Stomach (tissue), 9 donors: ENCODE measurements around the gene HOXC12. TPM values are rescaled to one million over a fixed set of nuclear protein-coding genes. Genes with fewer than 3 reads are reported as not detected.

Experiments used
- DNase-seq, 2 donors: peaks; one replicate each; pipeline versions ENCODE4 v3.0.0 to v3.0.0-alpha.2; 2013 to 2019
- H3K27ac ChIP-seq, 5 donors: fragments of 200-600 bp in 4 of 5; sonication (generic) in 4 of 5; one replicate each; pipeline ENCODE4 v1.5.1; 2013 to 2019; ENCODE audit warnings: mild to moderate bottlenecking in 1 of 5, moderate library complexity in 1 of 5
- H3K27me3 ChIP-seq, 3 donors: fragments of 200-600 bp; sonication (generic); one replicate each; pipeline ENCODE4 v1.5.1; 2017 to 2019; ENCODE audit warnings: mixed run types in 1 of 3
- H3K36me3 ChIP-seq, 4 donors: fragments of 200-600 bp; sonication (generic); 1 replicate in 3 of 4; 2 replicates in 1 of 4; pipeline ENCODE4 v1.5.1; 2016 to 2019
- H3K4me1 ChIP-seq, 4 donors: fragments of 200-600 bp; sonication (generic); one replicate each; pipeline ENCODE4 v1.5.1; 2016 to 2019
- H3K4me3 ChIP-seq, 4 donors: fragments of 200-600 bp; sonication (generic) in 3 of 4; one replicate each; pipeline ENCODE4 v1.5.1; 2016 to 2019; ENCODE audit warnings: mild to moderate bottlenecking in 1 of 4
- H3K9me3 ChIP-seq, 4 donors: fragments of 200-600 bp; sonication (generic); one replicate each; pipeline ENCODE4 v1.5.1; 2016 to 2019
- EP300 ChIP-seq: sonication (generic); formaldehyde crosslinking; IDR thresholded peaks from one replicate; pipeline ENCODE4 v1.6.1; 2017; ENCODE audit warnings: antibody characterized with exemption
- POLR2A ChIP-seq, 4 donors: fragments of 450-650 bp; IDR thresholded peaks; one replicate each; pipeline ENCODE4 v1.6.1; 2016; ENCODE audit warnings: antibody characterized with exemption in 4 of 4, control low read depth in 2 of 4, mild to moderate bottlenecking in 1 of 4, moderate library complexity in 1 of 4
- POLR2AphosphoS5 ChIP-seq, 3 donors: sonication (generic); formaldehyde crosslinking; IDR thresholded peaks; one replicate each; pipeline ENCODE4 v1.6.1; 2016; ENCODE audit warnings: antibody characterized with exemption in 3 of 3
- WGBS, 5 donors: extraction: QIAGEN DNeasy Blood & Tissue Kit in 3 of 5; methylation state at CpG; one replicate each; pipeline versions ENCODE4 v1.1.5 to v1.1.7; 2013 to 2018; 5-methylcytosine and 5-hydroxymethylcytosine counted together
- intact Hi-C: fragments of 100-400 bp; cut with DNase I; formaldehyde crosslinking; loops from one replicate; pipeline ENCODE4 v1.15.1; 2023; ENCODE audit warnings: low total_unique reads
- polyA plus RNA-seq, 3 donors: library from polyadenylated mRNA; stranded (reverse); fragments of 200-250 nt; gene quantifications; one replicate each; pipeline ENCODE4 v1.2.3, GENCODE V29; 2013
- total RNA-seq, 5 donors: library from RNA; depleted of rRNA; stranded (reverse); fragments of >200 nt; gene quantifications; one replicate each; pipeline versions ENCODE4 v1.1.0 to v1.2.3, GENCODE V29; 2014 to 2016
- TF ChIP-seq, protein P1 (sequence below), 7 experiments: fragments of 450-650 bp in 4 of 7; fragments of 200-600 bp in 3 of 7; sonication (generic) in 3 of 7; IDR thresholded peaks; one replicate each; pipeline ENCODE4 v1.5.1; 2016 to 2019; ENCODE audit warnings: antibody characterized with exemption in 7 of 7, control low read depth in 2 of 7, mild to moderate bottlenecking in 1 of 7
- donor health status: healthy with polysubstance abuse.
- donor health status: Bipolar disorder and iron deficiency.
- donor health status: healthy.

Gene HOXC12
- total and polyA plus RNA-seq, 8 donors, result not detected

GRCh38 chr12:54004841-54005530, 50.3 kb downstream of the HOXC12 start:
- H3K27me3 ChIP-seq, result peaks cover 53 to 100% (median 99%) of the 10 kb centered on the region in 3 donors
- H3K4me1 ChIP-seq, result peaks cover 20 to 35% (median 30%) of the 10 kb centered on the region in 4 donors
- 12 to 15% (median 14%) methylated on average over 30 to 31 of the region's 31 CpGs for WGBS, 5 donors
- H3K4me3 ChIP-seq, result no peak overlapping the region
- intact Hi-C loops, result loop anchor here (5.0 kb wide), 1 partner anchor 202 kb away; no protein-coding TSS in a partner anchor
- H3K36me3 ChIP-seq, result no peaks in the 10 kb centered on the region
- no peak overlapping the region for H3K27ac ChIP-seq
- no peak for DNase-seq
- no peaks in the 10 kb centered on the region for H3K9me3 ChIP-seq
- TF ChIP-seq, protein P1, sequence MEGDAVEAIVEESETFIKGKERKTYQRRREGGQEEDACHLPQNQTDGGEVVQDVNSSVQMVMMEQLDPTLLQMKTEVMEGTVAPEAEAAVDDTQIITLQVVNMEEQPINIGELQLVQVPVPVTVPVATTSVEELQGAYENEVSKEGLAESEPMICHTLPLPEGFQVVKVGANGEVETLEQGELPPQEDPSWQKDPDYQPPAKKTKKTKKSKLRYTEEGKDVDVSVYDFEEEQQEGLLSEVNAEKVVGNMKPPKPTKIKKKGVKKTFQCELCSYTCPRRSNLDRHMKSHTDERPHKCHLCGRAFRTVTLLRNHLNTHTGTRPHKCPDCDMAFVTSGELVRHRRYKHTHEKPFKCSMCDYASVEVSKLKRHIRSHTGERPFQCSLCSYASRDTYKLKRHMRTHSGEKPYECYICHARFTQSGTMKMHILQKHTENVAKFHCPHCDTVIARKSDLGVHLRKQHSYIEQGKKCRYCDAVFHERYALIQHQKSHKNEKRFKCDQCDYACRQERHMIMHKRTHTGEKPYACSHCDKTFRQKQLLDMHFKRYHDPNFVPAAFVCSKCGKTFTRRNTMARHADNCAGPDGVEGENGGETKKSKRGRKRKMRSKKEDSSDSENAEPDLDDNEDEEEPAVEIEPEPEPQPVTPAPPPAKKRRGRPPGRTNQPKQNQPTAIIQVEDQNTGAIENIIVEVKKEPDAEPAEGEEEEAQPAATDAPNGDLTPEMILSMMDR (IDR thresholded peaks at IDR 0.05), result no peak
- TF ChIP-seq POLR2AphosphoS5 (IDR thresholded peaks at IDR 0.05) (no peak), EP300 (no peak), POLR2A (IDR thresholded peaks at IDR 0.05) (no peak)

GRCh38 chr12:54005531-54005852, 50.8 kb downstream of the HOXC12 start:
- peaks cover 48 to 100% (median 99%) of the 10 kb centered on the region in 3 donors for H3K27me3 ChIP-seq

GRCh38 chr12:54005853-54006558, 51.3 kb downstream of the HOXC12 start:
- Histone ChIP-seq H3K4me3 (peak overlapping the region; percentile 16 to 44 (median 36)), H3K4me1 (peaks cover 15 to 26% (median 22%) of the 10 kb centered on the region in 4 donors), H3K27me3 (peaks cover 43 to 100% (median 99%) of the 10 kb centered on the region in 3 donors), H3K36me3 (no peaks in the 10 kb centered on the region), H3K9me3 (no peaks in the 10 kb centered on the region), H3K27ac (no peak overlapping the region)
- DNase-seq, result peak; percentile 93 to 95
- intact Hi-C loops, result loop anchor here (5.0 kb wide), 1 partner anchor 201 kb away; no protein-coding TSS in a partner anchor
- 1 to 8% (median 6%) methylated on average over 34 to 39 of the region's 39 CpGs for WGBS, 5 donors
- no peak for TF ChIP-seq POLR2A (IDR thresholded peaks at IDR 0.05)
- TF ChIP-seq POLR2AphosphoS5 (IDR thresholded peaks at IDR 0.05), result peak in 1 of 3 donors; percentile 25
- TF ChIP-seq, protein P1 (IDR thresholded peaks at IDR 0.05), result peak in 5 of 7 experiments; percentile 85 to 96 (median 92)
- no peak for TF ChIP-seq EP300

More at GRCh38 chr12:54005531-54005852, 50.8 kb downstream of the HOXC12 start:
- no peak for DNase-seq
- peaks cover 15 to 31% (median 25%) of the 10 kb centered on the region in 4 donors for H3K4me1 ChIP-seq
- 4 to 7% (median 6%) methylated on average over 26 of the region's 26 CpGs for WGBS, 5 donors
- intact Hi-C loops, result loop anchor here (5.0 kb wide), 1 partner anchor 202 kb away; no protein-coding TSS in a partner anchor
- no peaks in the 10 kb centered on the region for H3K9me3 ChIP-seq
- TF ChIP-seq POLR2A (IDR thresholded peaks at IDR 0.05), result no peak
- no peak for TF ChIP-seq POLR2AphosphoS5 (IDR thresholded peaks at IDR 0.05)
- no peak for TF ChIP-seq EP300
- TF ChIP-seq, protein P1 (IDR thresholded peaks at IDR 0.05), result no peak
- no peaks in the 10 kb centered on the region for H3K36me3 ChIP-seq
- no peak overlapping the region for H3K27ac ChIP-seq
- no peak overlapping the region for H3K4me3 ChIP-seq

- H3K4me3 ChIP-seq, result peak overlapping the region; percentile 16 to 44 (median 36)
- H3K36me3 ChIP-seq, result no peaks in the 10 kb centered on the region
- peaks cover 38 to 100% (median 99%) of the 10 kb centered on the region in 3 donors for H3K27me3 ChIP-seq
- peaks cover 15 to 32% (median 25%) of the 10 kb centered on the region in 4 donors for H3K4me1 ChIP-seq
- no peak for DNase-seq
- intact Hi-C loops, result loop anchor here (5.0 kb wide), 1 partner anchor 201 kb away; no protein-coding TSS in a partner anchor
- TF ChIP-seq POLR2A (IDR thresholded peaks at IDR 0.05), result no peak
- TF ChIP-seq, protein P1 (IDR thresholded peaks at IDR 0.05), result no peak
- TF ChIP-seq EP300, result no peak
- TF ChIP-seq POLR2AphosphoS5 (IDR thresholded peaks at IDR 0.05), result no peak
- 10 to 40% (median 22%) methylated on average over 17 to 22 of the region's 22 CpGs for WGBS, 5 donors
- no peak overlapping the region for H3K27ac ChIP-seq
- no peaks in the 10 kb centered on the region for H3K9me3 ChIP-seq
These were observed 52.0 kb downstream of the HOXC12 start for GRCh38 chr12:54006559-54007220.
